Small intestine (tissue), 7 donors: ENCODE data around the gene TLK2. TPM values are rescaled to one million over a fixed set of nuclear protein-coding genes. Genes with fewer than 3 reads are reported as not detected.

Source experiments
- DNase-seq, 2 donors: peaks; one replicate each; pipeline versions ENCODE4 v3.0.0 to v3.0.0-alpha.2; 2013
- FAIRE-seq: peaks from 2 replicates; lab custom pipeline; 2012; peaks lifted over from hg19 to GRCh38; lab: Jason Lieb, UNC
- H3K27ac ChIP-seq, 3 donors: one replicate each; pipeline ENCODE4 v1.5.1; 2013; ENCODE audit warnings: low read length in 2 of 3, mild to moderate bottlenecking in 2 of 3, control low read depth in 1 of 3, inconsistent platforms in 1 of 3, low read depth in 1 of 3, moderate library complexity in 1 of 3
- H3K27me3 ChIP-seq, 3 donors: one replicate each; pipeline ENCODE4 v1.6.1; 2013; ENCODE audit warnings: low read length in 3 of 3, inconsistent platforms in 1 of 3; ENCODE audit not compliant: control insufficient read depth in 3 of 3, insufficient read depth in 3 of 3
- H3K36me3 ChIP-seq, 3 donors: one replicate each; pipeline ENCODE4 v1.6.1; 2013; ENCODE audit warnings: low read length in 3 of 3, inconsistent platforms in 1 of 3, low read depth in 1 of 3, mild to moderate bottlenecking in 1 of 3, moderate library complexity in 1 of 3; ENCODE audit not compliant: control insufficient read depth in 3 of 3, insufficient read depth in 2 of 3
- H3K4me1 ChIP-seq, 3 donors: one replicate each; pipeline ENCODE4 v1.6.1; 2013; ENCODE audit warnings: low read length in 2 of 3, inconsistent platforms in 1 of 3, low read depth in 1 of 3, mild to moderate bottlenecking in 1 of 3, moderate library complexity in 1 of 3; ENCODE audit not compliant: control insufficient read depth in 3 of 3, insufficient read depth in 2 of 3
- H3K4me3 ChIP-seq, 3 donors: one replicate each; pipeline ENCODE4 v1.5.1; 2013; ENCODE audit warnings: low read length in 3 of 3, control low read depth in 1 of 3, inconsistent platforms in 1 of 3, low read depth in 1 of 3, mild to moderate bottlenecking in 1 of 3, moderate library complexity in 1 of 3
- H3K9me3 ChIP-seq, 2 donors: one replicate each; pipeline ENCODE4 v1.6.1; 2013; ENCODE audit warnings: low read depth in 1 of 2, low read length in 1 of 2; ENCODE audit not compliant: control insufficient read depth in 2 of 2, insufficient read depth in 1 of 2
- WGBS, 3 donors: extraction: QIAGEN DNeasy Blood & Tissue Kit; methylation state at CpG; one replicate each; pipeline ENCODE4 v1.1.7; 2013; 5-methylcytosine and 5-hydroxymethylcytosine counted together
- polyA plus RNA-seq, 4 donors: library from polyadenylated mRNA; stranded (reverse) in 3 of 4; unstranded in 1 of 4; fragments of 200-250 nt in 3 of 4; fragments of 120-200 nt in 1 of 4; gene quantifications; one replicate each; pipeline versions ENCODE4 v1.2.1 to v1.2.3, GENCODE V29; 2013
- donor health status: healthy with polysubstance abuse.
- donor health status: control.
- donor health status: control.
- donor health status: Bipolar disorder and iron deficiency.
- donor health status: healthy.

TLK2 gene
- polyA plus RNA-seq, 4 donors, result 13.0 to 30.8 (median 16.2) TPM

DNA sequence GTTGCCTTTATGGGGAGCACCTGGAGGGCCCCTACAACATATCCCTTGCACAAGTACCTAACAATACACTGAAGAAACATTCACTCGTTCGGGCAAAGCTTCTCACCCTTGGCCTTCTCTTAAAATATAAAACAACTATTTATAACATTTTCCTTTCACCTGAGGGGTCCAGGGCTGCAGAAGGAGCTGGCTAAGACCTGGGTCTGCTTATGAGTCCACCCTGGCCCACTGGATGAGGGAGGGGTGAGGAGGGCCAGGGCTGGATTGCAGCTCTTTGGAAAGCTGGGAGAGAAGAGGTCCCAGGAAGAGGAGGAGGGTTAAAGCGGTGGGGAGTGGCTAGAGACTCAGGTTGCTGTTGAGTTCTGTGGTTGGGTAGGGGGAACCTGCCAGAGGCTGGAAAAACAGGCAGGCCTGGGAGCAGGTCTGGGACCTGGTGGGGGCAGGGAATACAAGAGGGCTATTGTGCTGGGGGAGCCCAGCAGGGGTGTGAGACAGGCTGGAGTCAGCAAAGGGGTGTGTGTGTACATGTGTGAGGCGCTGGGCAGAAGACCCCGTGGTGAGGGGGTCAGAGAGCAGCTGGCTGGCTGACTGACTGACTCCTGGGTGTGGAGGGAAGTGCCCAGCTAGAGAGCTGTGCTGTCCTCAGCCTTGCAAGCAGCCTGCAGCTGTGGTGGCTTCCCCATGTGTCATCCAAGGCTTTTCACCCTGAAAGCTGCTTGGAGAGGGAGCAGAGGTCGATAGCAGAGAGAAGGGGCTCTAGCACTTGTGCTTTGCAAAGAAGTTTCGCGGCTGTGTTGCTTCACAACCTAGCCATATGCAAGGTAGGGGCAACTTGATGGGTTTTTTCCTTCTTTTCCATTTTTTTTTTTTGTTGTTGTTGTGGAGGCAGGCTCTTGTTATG is 138.6 kb downstream of the TLK2 start:
- Histone ChIP-seq H3K36me3 (peaks cover 0 to 45% (median 4%) of the 10 kb centered on the region in 3 donors), H3K4me3 (no peak overlapping the region), H3K4me1 (no peaks in the 10 kb centered on the region), H3K27me3 (no peaks in the 10 kb centered on the region), H3K9me3 (no peaks in the 10 kb centered on the region), H3K27ac (no peak overlapping the region)
- WGBS, 3 donors, result 74 to 82% (median 79%) methylated on average over 8 of the region's 8 CpGs
- no peak for FAIRE-seq
- DNase-seq, result no peak

DNA sequence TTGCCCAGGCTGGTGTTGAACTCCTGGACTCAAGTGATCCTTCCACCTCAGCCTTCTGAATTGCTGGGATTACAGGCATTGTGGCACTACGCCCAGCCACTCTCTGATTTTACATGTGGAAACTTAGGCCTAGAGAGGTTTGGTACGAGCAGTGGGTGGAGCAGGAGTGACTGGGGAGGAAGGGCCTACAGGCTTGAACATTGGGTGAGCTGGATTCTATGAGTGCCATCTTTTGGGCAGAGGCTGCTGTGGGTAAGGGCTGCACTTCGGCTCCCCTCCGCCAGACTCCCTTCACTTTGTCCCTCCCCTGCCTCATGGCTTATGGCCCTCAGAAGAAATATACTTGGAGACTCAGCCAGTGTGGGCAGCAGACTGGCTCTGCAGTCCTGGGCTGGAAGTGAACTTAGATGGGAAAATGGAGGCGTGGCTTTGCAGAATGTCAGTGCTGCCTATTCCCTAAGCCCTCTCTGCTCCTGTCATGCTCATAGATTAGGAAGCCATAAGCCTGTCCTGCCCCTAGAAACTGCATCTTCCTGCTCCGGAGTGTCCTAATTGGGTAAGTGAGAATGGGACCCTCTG is 139.4 kb downstream of the TLK2 start:
- Histone ChIP-seq H3K9me3 (no peaks in the 10 kb centered on the region), H3K27ac (no peak overlapping the region)

DNA sequence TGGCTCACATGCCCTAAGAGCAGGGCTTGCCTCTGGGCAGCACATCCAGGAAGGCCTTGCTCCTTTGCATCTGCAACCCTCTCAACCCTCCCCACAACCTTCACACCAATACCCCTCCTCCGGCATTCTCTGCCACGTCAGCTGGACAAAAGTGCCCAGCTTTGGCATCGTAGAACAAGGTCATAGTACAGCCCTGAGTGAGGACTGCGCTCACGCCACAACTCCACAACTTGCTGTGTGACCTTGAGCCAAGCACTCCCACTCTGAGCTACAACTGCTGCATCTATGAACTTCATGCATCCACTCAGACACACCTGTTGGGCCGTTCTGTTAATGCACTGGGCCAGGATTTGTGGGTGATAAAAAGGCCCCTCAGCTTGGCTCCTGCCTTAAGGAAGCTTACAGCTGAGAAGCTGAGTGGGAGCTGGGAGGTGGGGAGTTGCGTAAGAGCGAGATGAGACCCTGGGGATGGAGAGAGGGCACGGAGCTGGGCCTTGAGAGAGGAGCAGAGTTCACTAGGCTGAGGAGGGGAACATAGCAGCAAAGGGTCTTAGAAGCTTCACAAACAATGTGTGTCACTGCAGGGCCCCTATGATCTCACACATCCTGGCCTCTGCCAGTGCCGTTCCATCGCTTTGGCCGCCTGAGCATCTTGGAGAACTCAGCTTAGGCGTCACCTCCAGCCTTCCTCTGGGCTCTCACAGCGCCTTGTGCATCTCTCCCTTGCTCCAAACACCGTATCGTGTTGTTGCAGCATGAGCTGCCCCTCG is 140.2 kb downstream of the TLK2 start:
- Histone ChIP-seq H3K4me1 (no peaks in the 10 kb centered on the region), H3K27ac (no peak overlapping the region), H3K9me3 (no peaks in the 10 kb centered on the region), H3K36me3 (peaks cover 0 to 44% (median 4%) of the 10 kb centered on the region in 3 donors), H3K4me3 (no peak overlapping the region), H3K27me3 (no peaks in the 10 kb centered on the region)
- no peak for FAIRE-seq
- 79 to 86% (median 80%) methylated on average over 17 of the region's 17 CpGs for WGBS, 3 donors
- no peak for DNase-seq

More for the DNA sequence above, 139.4 kb downstream of the TLK2 start:
- H3K4me3 ChIP-seq, result no peak overlapping the region
- DNase-seq (no peak), FAIRE-seq (no peak)
- peaks cover 0 to 45% (median 4%) of the 10 kb centered on the region in 3 donors for H3K36me3 ChIP-seq
- no peaks in the 10 kb centered on the region for H3K27me3 ChIP-seq
- no peaks in the 10 kb centered on the region for H3K4me1 ChIP-seq
- 79 to 84% (median 83%) methylated on average over 6 of the region's 6 CpGs for WGBS, 3 donors

DNA sequence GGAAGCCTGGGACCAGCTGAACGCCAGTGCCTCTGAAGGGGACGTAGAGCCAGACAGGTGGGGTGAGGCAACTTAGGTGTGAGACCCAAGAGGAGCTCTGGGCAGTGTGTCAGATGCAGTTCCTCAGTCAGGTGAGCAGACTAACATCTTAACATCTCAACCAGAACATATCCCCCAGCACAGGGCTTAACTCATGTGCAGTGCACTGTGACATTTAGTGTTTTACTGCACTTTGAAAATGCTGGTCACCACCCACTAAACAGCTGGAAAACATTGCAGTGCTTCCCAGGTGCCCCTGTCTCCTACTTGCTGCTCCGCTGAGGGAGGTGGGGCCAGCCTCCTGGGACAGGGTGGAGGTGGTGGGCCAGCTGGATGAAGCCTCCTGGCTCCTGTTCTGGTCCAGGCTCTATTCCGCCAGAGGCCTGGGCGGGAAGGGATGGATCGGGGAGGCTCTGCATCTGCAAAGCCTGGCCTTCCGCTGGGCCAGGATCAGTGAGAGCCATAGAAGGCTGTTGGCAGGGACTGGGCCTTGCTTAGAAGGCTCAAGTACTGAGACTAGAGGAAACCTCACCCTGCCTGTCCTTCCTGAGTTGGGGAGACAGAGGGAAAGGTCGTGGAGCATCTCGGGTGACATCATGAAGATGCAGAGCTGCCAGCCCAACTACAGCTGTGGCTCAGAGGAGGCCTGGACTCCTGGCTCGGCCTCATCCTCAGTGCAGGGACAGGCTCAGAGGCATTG is 141.0 kb downstream of the TLK2 start:
- no peak overlapping the region for H3K4me3 ChIP-seq
- 81 to 89% (median 87%) methylated on average over 10 of the region's 10 CpGs for WGBS, 3 donors
- peaks cover 0 to 38% (median 3%) of the 10 kb centered on the region in 3 donors for H3K36me3 ChIP-seq
- no peak for FAIRE-seq
- no peaks in the 10 kb centered on the region for H3K27me3 ChIP-seq
- H3K4me1 ChIP-seq, result no peaks in the 10 kb centered on the region
- H3K27ac ChIP-seq, result no peak overlapping the region
- no peaks in the 10 kb centered on the region for H3K9me3 ChIP-seq
- no peak for DNase-seq

DNA sequence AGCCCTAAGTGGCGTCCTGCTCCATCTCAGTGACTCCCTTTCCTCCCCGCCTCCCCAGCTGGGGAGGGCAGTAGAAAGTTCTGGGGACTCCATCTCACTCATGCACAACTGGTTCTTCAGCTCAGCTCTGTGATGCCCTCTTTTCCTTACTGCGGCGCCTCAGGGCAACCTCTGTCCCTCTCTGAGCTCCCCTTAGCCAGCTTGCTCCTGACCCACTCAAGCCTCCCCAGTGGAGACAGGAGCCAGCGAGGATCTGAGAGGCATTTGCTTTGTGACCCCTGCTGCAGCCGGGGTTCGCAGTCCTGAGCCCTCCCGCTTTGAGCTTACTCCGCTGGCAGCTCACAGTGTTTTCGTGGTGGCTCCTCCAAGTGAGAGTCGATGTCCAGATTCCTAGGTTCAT is 142.6 kb downstream of the TLK2 start:
- DNase-seq (no peak), FAIRE-seq (no peak)
- Histone ChIP-seq H3K27me3 (peaks cover 0 to 3% (median 0%) of the 10 kb centered on the region in 3 donors), H3K36me3 (peaks cover 0 to 28% (median 0%) of the 10 kb centered on the region in 3 donors), H3K27ac (no peak overlapping the region), H3K4me1 (no peaks in the 10 kb centered on the region), H3K9me3 (no peaks in the 10 kb centered on the region), H3K4me3 (no peak overlapping the region)
- 91 to 99% (median 96%) methylated on average over 11 of the region's 11 CpGs for WGBS, 3 donors

DNA sequence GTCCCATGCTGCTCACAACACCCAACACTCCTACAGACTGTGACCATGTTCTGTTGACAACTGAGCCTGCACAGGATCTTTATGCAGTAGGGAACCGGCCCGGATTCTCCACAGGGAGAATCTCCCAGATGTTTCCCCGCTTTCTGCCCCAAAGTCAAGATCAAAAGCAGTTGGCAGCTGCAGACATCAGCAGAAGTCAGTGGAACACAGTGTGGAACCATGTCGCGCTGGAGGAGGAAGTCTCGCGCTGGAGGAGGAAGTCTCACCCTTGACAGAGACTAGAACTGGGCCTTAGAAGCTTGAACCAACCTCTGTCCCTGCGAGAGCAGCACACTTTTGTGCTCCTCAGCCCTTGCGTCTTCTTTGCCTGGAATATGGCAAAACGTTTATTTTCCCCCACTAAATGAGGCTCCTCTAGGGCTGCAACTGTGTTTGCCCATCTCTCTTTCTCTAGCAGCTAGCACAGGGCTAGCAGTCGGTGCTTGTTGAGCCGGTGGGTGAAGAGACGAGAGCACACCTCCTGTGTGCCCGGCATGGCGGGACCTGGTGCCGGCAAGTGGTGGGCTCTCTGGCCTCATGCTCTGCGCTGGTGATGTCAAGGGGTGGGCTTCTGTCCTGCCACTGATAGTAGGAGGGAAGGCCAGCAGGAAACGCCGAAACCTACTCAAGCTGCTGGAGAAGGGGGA is 146.7 kb downstream of the TLK2 start:
- H3K4me1 ChIP-seq, result peaks cover 0 to 6% (median 0%) of the 10 kb centered on the region in 3 donors
- WGBS, 3 donors, result 81 to 87% (median 85%) methylated on average over 19 of the region's 19 CpGs
- H3K9me3 ChIP-seq, result no peaks in the 10 kb centered on the region
- peaks cover 0 to 2% (median 0%) of the 10 kb centered on the region in 3 donors for H3K36me3 ChIP-seq
- H3K4me3 ChIP-seq, result no peak overlapping the region
- no peak for DNase-seq
- no peak overlapping the region for H3K27ac ChIP-seq
- peaks cover 0 to 38% (median 13%) of the 10 kb centered on the region in 3 donors for H3K27me3 ChIP-seq
- no peak for FAIRE-seq

DNA sequence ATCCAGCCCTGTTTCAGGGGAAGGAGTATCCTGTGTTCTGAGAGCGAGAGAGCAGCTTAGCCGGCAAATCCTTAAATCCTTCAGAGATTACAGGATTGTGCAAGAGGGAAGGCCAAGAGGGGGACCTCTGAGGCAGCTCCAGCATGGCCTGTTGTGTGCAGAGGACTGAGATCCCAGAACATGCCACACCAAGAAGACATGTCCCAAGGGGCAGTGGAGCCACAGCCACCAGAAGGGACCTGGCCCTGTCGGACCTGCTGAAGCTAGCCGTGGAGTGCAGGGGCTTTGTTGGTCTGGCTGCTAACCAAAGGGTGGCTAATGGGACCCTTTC is 147.2 kb downstream of the TLK2 start:
- peaks cover 0 to 6% (median 0%) of the 10 kb centered on the region in 3 donors for H3K4me1 ChIP-seq
- FAIRE-seq (no peak), DNase-seq (no peak)
- no peak overlapping the region for H3K4me3 ChIP-seq
- peaks cover 0 to 2% (median 0%) of the 10 kb centered on the region in 3 donors for H3K36me3 ChIP-seq
- WGBS, 3 donors, result 63 to 74% (median 67%) methylated on average over 4 of the region's 4 CpGs
- H3K27me3 ChIP-seq, result peaks cover 0 to 38% (median 13%) of the 10 kb centered on the region in 3 donors
- no peaks in the 10 kb centered on the region for H3K9me3 ChIP-seq
- H3K27ac ChIP-seq, result no peak overlapping the region
